DOHH2 (cell line): Measurements from ENCODE around the gene BOK.

Source experiments
- H3F3A ChIP-seq: fragments of 200-600 bp; sonication (generic), shearing (Covaris generic); 2 replicates; pipeline ENCODE4 v1.6.0; 2016; ENCODE audit warnings: antibody characterized with exemption, mild to moderate bottlenecking; ENCODE audit not compliant: control insufficient read depth, insufficient read depth
- H3K27ac ChIP-seq: fragments of 200-600 bp; sonication (generic); 2 replicates; pipeline ENCODE4 v1.5.1; 2014; ENCODE audit warnings: low read depth, mild to moderate bottlenecking, low read length, moderate library complexity
- H3K27me3 ChIP-seq: fragments of 200-600 bp; sonication (generic); 2 replicates; pipeline ENCODE4 v1.6.1; 2014; ENCODE audit warnings: mild to moderate bottlenecking, low read length, mixed read lengths; ENCODE audit not compliant: control insufficient read depth
- H3K36me3 ChIP-seq: fragments of 200-600 bp; sonication (generic); 2 replicates; pipeline ENCODE4 v1.6.1; 2014; ENCODE audit warnings: mild to moderate bottlenecking, low read length, moderate library complexity, mixed read lengths; ENCODE audit not compliant: control insufficient read depth
- H3K4me1 ChIP-seq: fragments of 200-600 bp; sonication (generic); 2 replicates; pipeline ENCODE4 v1.6.1; 2014; ENCODE audit warnings: mild to moderate bottlenecking, low read length, mixed read lengths; ENCODE audit not compliant: control insufficient read depth
- H3K4me2 ChIP-seq: fragments of 200-600 bp; sonication (generic); 2 replicates; pipeline ENCODE4 v1.6.0; 2014; ENCODE audit warnings: mild to moderate bottlenecking, low read length, moderate library complexity
- H3K4me3 ChIP-seq: fragments of 200-600 bp; sonication (generic); 2 replicates; pipeline ENCODE4 v1.5.1; 2014; ENCODE audit warnings: mild to moderate bottlenecking, low read length, mixed read lengths
- H3K79me2 ChIP-seq: fragments of 200-600 bp; sonication (generic); 2 replicates; pipeline ENCODE4 v1.6.1; 2014; ENCODE audit warnings: mild to moderate bottlenecking, low read length, mixed read lengths; ENCODE audit not compliant: control insufficient read depth
- H3K9me2 ChIP-seq: fragments of 200-600 bp; sonication (generic); replicated peaks from 2 replicates; pipeline ENCODE4 v1.6.1; 2014; ENCODE audit warnings: mild to moderate bottlenecking, low read length, mixed read lengths; ENCODE audit not compliant: control insufficient read depth
- H3K9me3 ChIP-seq: fragments of 200-600 bp; sonication (generic); 2 replicates; pipeline ENCODE4 v1.6.1; 2014; ENCODE audit warnings: antibody characterized with exemption, low read length, mixed read lengths; ENCODE audit not compliant: control insufficient read depth, insufficient read depth
- H4K20me1 ChIP-seq: fragments of 200-600 bp; sonication (generic); 2 replicates; pipeline ENCODE4 v1.6.0; 2014; ENCODE audit warnings: low read depth, mild to moderate bottlenecking, antibody characterized with exemption, low read length, moderate library complexity; ENCODE audit not compliant: control insufficient read depth, insufficient read depth
- CTCF ChIP-seq: fragments of 200-600 bp; sonication (generic); IDR thresholded peaks from one replicate; pipeline ENCODE4 v1.5.1; 2014; ENCODE audit warnings: antibody characterized with exemption, mild to moderate bottlenecking, low read depth, low read length; ENCODE audit not compliant: poor library complexity, severe bottlenecking
- EZH2phosphoT487 ChIP-seq: fragments of 200-600 bp; sonication (generic); IDR thresholded peaks from 2 replicates; pipeline ENCODE4 v1.6.1; 2017; ENCODE audit warnings: borderline replicate concordance, mild to moderate bottlenecking, antibody characterized with exemption, low read length, moderate library complexity, mixed read lengths

BOK gene

GRCh38 chr2:241574911-241575623 is 16.5 kb downstream of the BOK start:
- H3K9me3 ChIP-seq = no peaks in the 10 kb centered on the region
- no peaks in the 10 kb centered on the region for H3K27me3 ChIP-seq
- no peak overlapping the region for H3K4me2 ChIP-seq
- H3K27ac ChIP-seq = no peak overlapping the region
- H3K4me1 ChIP-seq = no peaks in the 10 kb centered on the region
- no peak for TF ChIP-seq CTCF
- no peak for TF ChIP-seq EZH2phosphoT487
- H4K20me1 ChIP-seq = no peaks in the 10 kb centered on the region
- no peaks in the 10 kb centered on the region for H3K36me3 ChIP-seq
- H3K4me3 ChIP-seq = no peak overlapping the region
- H3K79me2 ChIP-seq = no peaks in the 10 kb centered on the region
- H3F3A ChIP-seq = no peaks in the 10 kb centered on the region
- no peaks in the 10 kb centered on the region for H3K9me2 ChIP-seq

- no peaks in the 10 kb centered on the region for H3K79me2 ChIP-seq
- H3K4me1 ChIP-seq = no peaks in the 10 kb centered on the region
- H3K36me3 ChIP-seq = 0 out of 2 replicates have a peak, but pooled peaks cover 3% of the 10 kb centered on the region
- H4K20me1 ChIP-seq = no peaks in the 10 kb centered on the region
- no peak overlapping the region for H3K4me2 ChIP-seq
- H3K27me3 ChIP-seq = no peaks in the 10 kb centered on the region
- no peak overlapping the region for H3K4me3 ChIP-seq
- no peaks in the 10 kb centered on the region for H3K9me3 ChIP-seq
- no peak overlapping the region for H3K27ac ChIP-seq
- no peak for TF ChIP-seq CTCF
- no peak for TF ChIP-seq EZH2phosphoT487
- H3F3A ChIP-seq = no peaks in the 10 kb centered on the region
- H3K9me2 ChIP-seq = no peaks in the 10 kb centered on the region
These were observed 17.2 kb downstream of the BOK start for GRCh38 chr2:241575624-241576292.

- H3K36me3 ChIP-seq = 0 out of 2 replicates have a peak, but pooled peaks cover 3% of the 10 kb centered on the region
These were observed 17.7 kb downstream of the BOK start for GRCh38 chr2:241576293-241576654.

More at GRCh38 chr2:241576293-241576654, 17.7 kb downstream of the BOK start:
- Histone ChIP-seq H4K20me1 (no peaks in the 10 kb centered on the region), H3F3A (no peaks in the 10 kb centered on the region), H3K9me2 (no peaks in the 10 kb centered on the region), H3K27ac (no peak overlapping the region), H3K79me2 (no peaks in the 10 kb centered on the region), H3K4me3 (no peak overlapping the region), H3K27me3 (no peaks in the 10 kb centered on the region), H3K4me2 (no peak overlapping the region), H3K9me3 (no peaks in the 10 kb centered on the region), H3K4me1 (no peaks in the 10 kb centered on the region)
- TF ChIP-seq CTCF (no peak), EZH2phosphoT487 (no peak)
